Keratinocyte (primary cell): ENCODE data around the gene MYRIP. TPM values are rescaled to one million over a fixed set of nuclear protein-coding genes. Genes with fewer than 3 reads are reported as not detected.

Experiments used
- DNase-seq: peaks from one replicate; pipeline ENCODE4 v3.0.0-alpha.2; 2011; ENCODE audit warnings: low read depth, missing footprints, low spot score
- FAIRE-seq: peaks from 2 replicates; lab custom pipeline; 2011; peaks lifted over from hg19 to GRCh38; lab: Jason Lieb, UNC
- H2AFZ ChIP-seq: 2 replicates; pipeline ENCODE4 v1.6.0; 2012; ENCODE audit warnings: low read length, control low read depth, inconsistent platforms; ENCODE audit not compliant: control insufficient read depth
- H3K27ac ChIP-seq: 2 replicates; pipeline ENCODE4 v1.5.1; 2011; ENCODE audit warnings: low read length; ENCODE audit not compliant: control insufficient read depth, insufficient read depth
- H3K27me3 ChIP-seq: 3 replicates; pipeline ENCODE4 v1.6.0; 2011; ENCODE audit warnings: low read length; ENCODE audit not compliant: control insufficient read depth, insufficient read depth; ENCODE audit errors: extremely low read depth
- H3K36me3 ChIP-seq, 2 experiments: 2 replicates in 1 of 2; 3 replicates in 1 of 2; pipeline ENCODE4 v1.5.1; 2011; ENCODE audit warnings: low read length in 2 of 2, mild to moderate bottlenecking in 1 of 2; ENCODE audit not compliant: control insufficient read depth in 2 of 2, insufficient read depth in 2 of 2; ENCODE audit errors: extremely low read depth in 1 of 2
- H3K4me1 ChIP-seq: 3 replicates; pipeline ENCODE4 v1.5.1; 2011; ENCODE audit warnings: low read length; ENCODE audit not compliant: control insufficient read depth, insufficient read depth; ENCODE audit errors: extremely low read depth
- H3K4me2 ChIP-seq: 3 replicates; pipeline ENCODE4 v1.6.0; 2011; ENCODE audit warnings: low read depth, low read length; ENCODE audit not compliant: control insufficient read depth, insufficient read depth; ENCODE audit errors: extremely low read depth
- H3K4me3 ChIP-seq, 3 experiments: fragments of 200-600 bp in 1 of 3; sonication (generic) in 1 of 3; 2 replicates in 2 of 3; 3 replicates in 1 of 3; pipeline ENCODE4 v1.5.1; 2011 to 2016; ENCODE audit warnings: low read length in 3 of 3, mild to moderate bottlenecking in 3 of 3, control low read depth in 2 of 3, inconsistent platforms in 1 of 3, low read depth in 1 of 3, mixed read lengths in 1 of 3, mixed run types in 1 of 3, moderate library complexity in 1 of 3; ENCODE audit not compliant: control insufficient read depth in 2 of 3, insufficient read depth in 2 of 3; ENCODE audit errors: extremely low read depth in 1 of 3
- H3K79me2 ChIP-seq: 2 replicates; pipeline ENCODE4 v1.6.0; 2012; ENCODE audit warnings: low read length; ENCODE audit not compliant: control insufficient read depth, insufficient read depth
- H3K9ac ChIP-seq: 3 replicates; pipeline ENCODE4 v1.6.0; 2011; ENCODE audit warnings: low read length; ENCODE audit not compliant: control insufficient read depth, insufficient read depth; ENCODE audit errors: extremely low read depth
- H3K9me1 ChIP-seq: 3 replicates; pipeline ENCODE4 v1.6.0; 2011; ENCODE audit warnings: low read length; ENCODE audit not compliant: control insufficient read depth, insufficient read depth; ENCODE audit errors: extremely low read depth
- H3K9me3 ChIP-seq: 2 replicates; pipeline ENCODE4 v1.5.1; 2012; ENCODE audit warnings: low read depth, low read length; ENCODE audit not compliant: control insufficient read depth
- H4K20me1 ChIP-seq: 3 replicates; pipeline ENCODE4 v1.6.0; 2011; ENCODE audit warnings: low read length; ENCODE audit not compliant: control insufficient read depth, insufficient read depth; ENCODE audit errors: extremely low read depth
- EZH2 ChIP-seq: IDR thresholded peaks from one replicate; pipeline ENCODE4 v1.6.1; 2012; ENCODE audit warnings: inconsistent platforms, mild to moderate bottlenecking, low read length, moderate library complexity
- dilution Hi-C: fragments of 300-500 bp; cut with MboI; formaldehyde crosslinking; loops from one replicate; pipeline ENCODE4 v1.7.0; 2020; ENCODE audit warnings: low sequenced_read_pairs; ENCODE audit not compliant: extremely low pct_ligation_motif_present
- polyA plus RNA-seq, 5 experiments: library from polyadenylated mRNA; depleted of rRNA in 3 of 5; stranded (reverse) in 3 of 5; stranded (forward) in 1 of 5; unstranded in 1 of 5; fragments of >200 nt; gene quantifications; 1 replicate in 1 of 5; 2 replicates in 3 of 5; 3 replicates in 1 of 5; pipeline versions ENCODE4 v1.2.1 to v1.2.3, GENCODE V29; 2011 to 2012; ENCODE audit warnings: missing spikeins in 2 of 5, low read depth in 1 of 5, low replicate concordance in 1 of 5
- TF ChIP-seq, protein P1 (sequence below), 3 experiments: IDR thresholded peaks in 1 of 3; conservative IDR thresholded peaks in 1 of 3; optimal IDR thresholded peaks in 1 of 3; 2 replicates in 2 of 3; 3 replicates in 1 of 3; pipeline versions ENCODE3 to v1.5.1; 2011; ENCODE audit warnings: low read length in 3 of 3, mild to moderate bottlenecking in 3 of 3, moderate library complexity in 2 of 3, control low read depth in 1 of 3, inconsistent platforms in 1 of 3; ENCODE audit not compliant: insufficient read depth in 2 of 3; ENCODE audit errors: extremely low read depth in 1 of 3

MYRIP gene
- polyA plus RNA-seq, 1 donor (not counting 4 experiments of a cell fraction or from before 2014, with no cell fraction given) = 0.01 TPM

- dilution Hi-C loops = no loop called here
- no peak overlapping the region for H2AFZ ChIP-seq
- FAIRE-seq = no peak
These were observed 481.0 kb downstream of the MYRIP start for GRCh38 chr3:40290396-40290795.

GRCh38 chr3:40291471-40291870 is 482.1 kb downstream of the MYRIP start:
- Histone ChIP-seq H3K9me3 (no peaks in the 10 kb centered on the region), H4K20me1 (no peaks in the 10 kb centered on the region), H3K79me2 (no peaks in the 10 kb centered on the region), H3K4me2 (no peak overlapping the region), H3K36me3 (no peaks in the 10 kb centered on the region), H3K4me1 (no peaks in the 10 kb centered on the region), H3K4me3 (no peak overlapping the region), H3K9ac (no peak overlapping the region), H3K27me3 (no peaks in the 10 kb centered on the region), H3K9me1 (no peaks in the 10 kb centered on the region), H2AFZ (no peak overlapping the region), H3K27ac (no peak overlapping the region)
- dilution Hi-C loops = no loop called here
- DNase-seq (no peak), FAIRE-seq (no peak)
- TF ChIP-seq, protein P1, sequence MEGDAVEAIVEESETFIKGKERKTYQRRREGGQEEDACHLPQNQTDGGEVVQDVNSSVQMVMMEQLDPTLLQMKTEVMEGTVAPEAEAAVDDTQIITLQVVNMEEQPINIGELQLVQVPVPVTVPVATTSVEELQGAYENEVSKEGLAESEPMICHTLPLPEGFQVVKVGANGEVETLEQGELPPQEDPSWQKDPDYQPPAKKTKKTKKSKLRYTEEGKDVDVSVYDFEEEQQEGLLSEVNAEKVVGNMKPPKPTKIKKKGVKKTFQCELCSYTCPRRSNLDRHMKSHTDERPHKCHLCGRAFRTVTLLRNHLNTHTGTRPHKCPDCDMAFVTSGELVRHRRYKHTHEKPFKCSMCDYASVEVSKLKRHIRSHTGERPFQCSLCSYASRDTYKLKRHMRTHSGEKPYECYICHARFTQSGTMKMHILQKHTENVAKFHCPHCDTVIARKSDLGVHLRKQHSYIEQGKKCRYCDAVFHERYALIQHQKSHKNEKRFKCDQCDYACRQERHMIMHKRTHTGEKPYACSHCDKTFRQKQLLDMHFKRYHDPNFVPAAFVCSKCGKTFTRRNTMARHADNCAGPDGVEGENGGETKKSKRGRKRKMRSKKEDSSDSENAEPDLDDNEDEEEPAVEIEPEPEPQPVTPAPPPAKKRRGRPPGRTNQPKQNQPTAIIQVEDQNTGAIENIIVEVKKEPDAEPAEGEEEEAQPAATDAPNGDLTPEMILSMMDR (optimal IDR thresholded peaks at IDR 0.05 in 1 of 3, IDR thresholded peaks at IDR 0.05 in 1 of 3, conservative IDR thresholded peaks at IDR 0.05 in 1 of 3; ENCODE audit: extremely low read depth in 1 of 3, insufficient read depth in 2 of 3, low read length in 3 of 3) = no peak
- no peak for TF ChIP-seq EZH2

More at GRCh38 chr3:40290396-40290795, 481.0 kb downstream of the MYRIP start:
- DNase-seq = no peak
- no peaks in the 10 kb centered on the region for H3K9me1 ChIP-seq
- no peaks in the 10 kb centered on the region for H3K36me3 ChIP-seq
- no peaks in the 10 kb centered on the region for H3K27me3 ChIP-seq
- no peak overlapping the region for H3K4me3 ChIP-seq
- no peak for TF ChIP-seq EZH2
- TF ChIP-seq, protein P1 (optimal IDR thresholded peaks at IDR 0.05 in 1 of 3, IDR thresholded peaks at IDR 0.05 in 1 of 3, conservative IDR thresholded peaks at IDR 0.05 in 1 of 3; ENCODE audit: extremely low read depth in 1 of 3, insufficient read depth in 2 of 3, low read length in 3 of 3) = no peak
- H3K9ac ChIP-seq = no peak overlapping the region
- no peak overlapping the region for H3K27ac ChIP-seq
- H3K4me2 ChIP-seq = no peak overlapping the region
- no peaks in the 10 kb centered on the region for H4K20me1 ChIP-seq
- no peaks in the 10 kb centered on the region for H3K4me1 ChIP-seq
- no peaks in the 10 kb centered on the region for H3K9me3 ChIP-seq
- H3K79me2 ChIP-seq = no peaks in the 10 kb centered on the region
